ENCODE measurements around the gene ALG14.

DNA sequence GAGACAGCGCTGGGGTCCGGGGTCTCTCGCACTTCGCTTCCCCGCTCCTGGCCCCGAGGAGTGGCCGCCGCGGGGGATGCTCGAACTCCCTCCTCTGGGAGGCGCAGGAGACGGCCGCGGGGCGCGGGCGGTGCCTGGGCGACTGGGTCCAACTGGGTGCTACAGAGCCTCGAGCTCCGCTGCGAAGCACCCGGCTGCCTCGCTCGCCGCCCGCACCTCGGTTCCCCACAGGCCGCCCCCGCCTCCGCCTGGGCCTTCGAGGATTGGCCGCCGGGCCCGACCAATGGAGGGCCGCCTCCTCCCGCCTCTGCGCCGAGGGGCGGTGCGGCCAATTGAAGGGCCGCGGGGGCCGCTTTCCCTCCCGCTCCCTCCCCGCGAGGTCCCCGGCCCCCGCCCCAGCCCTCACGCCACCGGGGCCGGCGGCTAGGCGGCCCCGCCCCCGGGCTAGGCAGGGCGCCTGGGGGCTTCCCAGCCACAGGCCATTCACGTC lies 145.8 kb downstream of the ALG14 start, which contains the start of gene CNN3:
- TF ChIP-seq, protein P1, sequence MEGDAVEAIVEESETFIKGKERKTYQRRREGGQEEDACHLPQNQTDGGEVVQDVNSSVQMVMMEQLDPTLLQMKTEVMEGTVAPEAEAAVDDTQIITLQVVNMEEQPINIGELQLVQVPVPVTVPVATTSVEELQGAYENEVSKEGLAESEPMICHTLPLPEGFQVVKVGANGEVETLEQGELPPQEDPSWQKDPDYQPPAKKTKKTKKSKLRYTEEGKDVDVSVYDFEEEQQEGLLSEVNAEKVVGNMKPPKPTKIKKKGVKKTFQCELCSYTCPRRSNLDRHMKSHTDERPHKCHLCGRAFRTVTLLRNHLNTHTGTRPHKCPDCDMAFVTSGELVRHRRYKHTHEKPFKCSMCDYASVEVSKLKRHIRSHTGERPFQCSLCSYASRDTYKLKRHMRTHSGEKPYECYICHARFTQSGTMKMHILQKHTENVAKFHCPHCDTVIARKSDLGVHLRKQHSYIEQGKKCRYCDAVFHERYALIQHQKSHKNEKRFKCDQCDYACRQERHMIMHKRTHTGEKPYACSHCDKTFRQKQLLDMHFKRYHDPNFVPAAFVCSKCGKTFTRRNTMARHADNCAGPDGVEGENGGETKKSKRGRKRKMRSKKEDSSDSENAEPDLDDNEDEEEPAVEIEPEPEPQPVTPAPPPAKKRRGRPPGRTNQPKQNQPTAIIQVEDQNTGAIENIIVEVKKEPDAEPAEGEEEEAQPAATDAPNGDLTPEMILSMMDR (IDR thresholded peaks at IDR 0.05; ENCODE audit: low read depth, low read length) = no peak
- TF ChIP-seq EZH2phosphoT487 (IDR thresholded peaks at IDR 0.05; ENCODE audit: low read depth) = no peak
